Left forelimb (tissue), 1 donor: ENCODE results near the gene CECR2.
"Not testable (repeated sequence)": the region's sequence is repeated elsewhere in the genome, so short reads cannot be mapped to it uniquely, and the experiment has no call there.

ENCODE experiments used
- DNase-seq: peaks from one replicate; pipeline ENCODE4 v3.0.0-alpha.2; 2018; ENCODE audit warnings: low spot score

Gene CECR2

GRCh38 chr22:17514084-17514483 is 144.8 kb downstream of the CECR2 start:
- no peak for DNase-seq

GRCh38 chr22:17518406-17518805 is 149.1 kb downstream of the CECR2 start:
- DNase-seq: no peak

- not testable (repeated sequence) for DNase-seq
These were observed 152.7 kb downstream of the CECR2 start for GRCh38 chr22:17521971-17522370.

- no peak for DNase-seq
These were observed 154.7 kb downstream of the CECR2 start for GRCh38 chr22:17523925-17524324.

DNA sequence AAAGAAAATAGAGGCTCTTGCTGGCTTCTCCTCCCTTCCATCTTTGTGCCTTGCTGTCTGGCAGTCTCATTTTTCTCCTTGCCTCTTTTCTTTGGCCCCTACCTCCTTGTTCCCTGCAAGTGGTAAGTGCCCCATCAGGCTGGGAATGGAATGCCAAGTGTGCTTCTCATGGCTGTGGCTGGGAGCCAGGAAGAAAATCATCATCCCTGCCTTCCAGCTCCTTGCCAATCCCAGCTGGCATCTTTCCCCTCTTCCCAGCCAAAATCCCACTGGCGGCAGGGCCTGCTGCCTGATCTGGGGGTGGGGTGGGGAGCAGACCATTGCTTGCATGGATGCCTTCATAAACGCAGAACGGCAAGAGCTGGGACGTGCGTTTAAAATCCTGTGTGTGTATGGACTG is 167.0 kb downstream of the CECR2 start:
- DNase-seq: no peak

DNA sequence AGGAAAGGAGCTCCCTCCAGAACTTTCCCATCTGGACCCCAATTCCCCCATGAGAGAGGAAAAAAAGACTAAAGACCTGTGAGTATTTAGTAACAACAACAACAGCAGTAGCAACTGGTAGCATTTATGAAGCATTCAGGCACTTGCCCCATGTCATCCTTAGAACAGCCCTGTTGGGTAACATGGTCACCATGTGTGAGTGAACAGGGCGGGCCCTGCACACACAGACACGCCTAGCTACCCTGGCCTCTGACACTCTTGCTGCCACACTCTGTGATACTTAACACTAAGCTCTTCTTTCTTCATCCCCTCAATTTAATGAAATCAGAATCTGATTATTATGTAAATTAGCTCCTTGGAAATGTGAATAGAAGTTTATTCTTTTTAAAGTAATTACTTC is 167.9 kb downstream of the CECR2 start:
- no peak for DNase-seq

- DNase-seq: no peak
These were observed 171.2 kb downstream of the CECR2 start for GRCh38 chr22:17540481-17540880.

GRCh38 chr22:17541476-17541875 is 172.2 kb downstream of the CECR2 start:
- no peak for DNase-seq

DNA sequence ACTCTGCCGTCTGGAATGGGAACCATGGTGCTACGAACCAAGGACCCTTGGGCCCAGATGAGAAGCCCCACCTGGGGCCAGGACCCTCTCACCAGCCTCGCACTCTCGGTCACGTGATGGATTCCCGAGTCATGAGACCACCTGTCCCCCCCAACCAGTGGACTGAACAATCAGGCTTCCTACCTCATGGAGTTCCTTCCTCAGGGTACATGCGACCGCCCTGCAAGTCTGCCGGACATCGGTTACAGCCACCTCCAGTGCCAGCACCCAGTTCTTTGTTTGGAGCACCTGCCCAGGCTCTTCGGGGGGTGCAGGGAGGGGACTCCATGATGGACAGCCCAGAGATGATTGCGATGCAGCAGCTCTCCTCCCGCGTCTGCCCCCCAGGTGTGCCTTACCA is 173.2 kb downstream of the CECR2 start:
- DNase-seq: no peak

- DNase-seq: no peak
These were observed 178.9 kb downstream of the CECR2 start for GRCh38 chr22:17548010-17548755.

DNA sequence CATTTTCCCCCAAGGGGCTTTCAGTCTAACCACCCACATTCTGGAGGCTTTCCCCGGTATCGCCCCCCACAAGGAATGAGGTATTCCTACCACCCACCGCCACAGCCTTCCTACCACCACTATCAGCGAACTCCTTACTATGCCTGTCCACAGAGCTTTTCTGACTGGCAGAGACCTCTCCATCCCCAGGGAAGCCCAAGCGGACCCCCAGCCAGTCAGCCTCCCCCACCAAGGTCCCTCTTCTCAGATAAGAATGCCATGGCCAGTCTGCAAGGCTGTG is 179.4 kb downstream of the CECR2 start:
- no peak for DNase-seq

GRCh38 chr22:17549183-17549582 is 179.9 kb downstream of the CECR2 start:
- no peak for DNase-seq

GRCh38 chr22:17549655-17550054 is 180.4 kb downstream of the CECR2 start:
- DNase-seq: no peak

DNA sequence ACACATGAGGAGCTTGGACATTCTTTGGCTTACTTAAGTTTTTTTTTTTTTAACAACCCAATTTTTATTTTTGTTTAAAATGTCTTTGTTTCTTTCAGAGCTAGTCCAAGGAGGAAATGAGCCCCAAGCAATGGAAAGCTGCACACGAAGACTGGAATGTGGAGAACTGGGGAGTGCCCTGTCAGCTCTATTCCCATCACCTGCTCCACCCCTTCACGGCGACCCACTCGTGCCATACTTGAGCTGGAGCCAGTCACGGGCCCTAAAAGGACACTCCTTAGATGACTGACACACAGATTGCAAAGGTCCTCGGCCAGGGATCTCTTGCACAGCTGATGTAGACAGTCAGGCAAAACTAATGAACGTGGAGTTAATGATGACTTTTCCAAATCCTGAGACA is 183.5 kb downstream of the CECR2 start:
- DNase-seq: no peak

DNA sequence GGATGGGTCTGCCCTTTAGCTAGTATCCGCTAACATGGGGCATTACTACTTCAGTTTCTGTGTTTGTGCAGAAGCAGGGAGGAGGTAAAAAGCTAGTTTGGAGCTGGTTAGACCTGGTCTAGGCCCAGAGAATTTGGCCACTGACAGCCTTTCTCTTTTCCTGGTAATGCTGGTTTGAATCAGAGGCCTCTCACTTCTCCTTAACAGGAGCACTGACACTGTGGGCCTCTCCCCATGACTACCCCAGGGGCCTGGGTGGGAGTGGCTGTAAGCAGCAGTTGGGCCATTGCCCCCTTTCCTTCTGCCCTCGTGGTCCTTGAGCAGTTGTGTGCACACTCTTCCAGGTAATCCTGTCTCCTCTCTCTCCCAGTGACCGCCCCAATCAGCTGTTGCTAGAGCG is 185.6 kb downstream of the CECR2 start:
- no peak for DNase-seq

- no peak for DNase-seq
These were observed 189.9 kb downstream of the CECR2 start for GRCh38 chr22:17559188-17559587.

GRCh38 chr22:17562906-17563870 is 193.9 kb downstream of the CECR2 start, which contains the start of gene SLC25A18:
Gene SLC25A18 (plus strand): TSS chr22:17563498. CDS start chr22:17579945, 16,447 bp downstream.
- no peak for DNase-seq

GRCh38 chr22:17563936-17564391 is 194.7 kb downstream of the CECR2 start:
- no peak for DNase-seq

- DNase-seq: not testable (repeated sequence)
These were observed 196.9 kb downstream of the CECR2 start for GRCh38 chr22:17566016-17566687.

DNA sequence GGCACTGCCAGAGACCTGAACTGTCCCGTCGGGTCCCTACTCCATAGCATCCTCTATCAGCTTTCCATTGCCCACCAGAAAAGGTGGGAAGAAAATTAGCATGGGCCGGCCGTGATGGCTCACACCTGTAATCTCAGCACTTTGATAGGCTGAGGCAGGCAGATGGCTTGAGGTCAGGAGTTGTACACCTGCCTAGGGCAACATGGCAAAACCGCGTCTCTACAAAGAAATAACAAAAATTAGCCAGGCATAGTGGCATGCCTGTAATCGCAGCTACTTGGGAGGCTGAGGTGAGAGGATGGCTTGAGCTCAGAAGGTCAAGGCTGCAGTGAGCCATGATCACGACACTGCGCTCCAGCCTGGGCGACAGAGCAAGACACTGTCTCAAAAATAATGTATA is 197.5 kb downstream of the CECR2 start:
- no peak for DNase-seq

DNA sequence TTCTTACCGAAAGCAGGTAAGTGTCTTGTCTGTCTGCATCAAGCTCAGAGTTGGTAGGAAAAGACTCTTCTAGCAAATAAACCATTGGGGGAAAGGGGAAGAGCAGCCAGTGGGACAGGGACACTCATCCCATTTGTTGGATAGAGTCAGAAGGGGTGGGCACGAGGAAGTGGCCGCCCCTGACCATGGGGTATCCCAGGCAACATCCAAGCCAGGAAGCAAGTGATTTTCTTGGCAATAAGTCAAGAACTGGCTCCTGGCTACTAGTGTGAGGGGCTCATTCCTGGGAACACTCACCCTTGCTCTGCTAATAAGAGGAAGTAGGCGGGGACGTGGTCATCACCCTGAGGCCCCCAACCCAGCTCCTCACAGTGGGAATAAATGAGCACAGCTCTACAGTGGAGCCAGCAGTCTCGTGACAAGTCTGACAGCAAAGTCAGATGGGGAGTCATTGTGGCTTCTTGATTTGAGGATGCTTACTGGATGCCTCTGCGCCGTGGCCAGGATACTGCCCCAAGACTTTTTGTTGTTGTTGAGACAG is 200.8 kb downstream of the CECR2 start:
- no peak for DNase-seq
